HepG2 (cell line): ENCODE results near the gene BUB1B. TPM values are rescaled to one million over a fixed set of nuclear protein-coding genes. Genes with fewer than 3 reads are reported as not detected.

Source experiments
- ATF1 ChIP-seq: IDR thresholded peaks from 2 replicates; pipeline ENCODE4 v1.6.1; 2016; ENCODE audit warnings: mild to moderate bottlenecking, control low read depth
- CREB3 ChIP-seq: sonication (generic); formaldehyde crosslinking; IDR thresholded peaks from 2 replicates; pipeline ENCODE4 v1.5.0; 2020; ENCODE audit warnings: missing genetic modification reagents
- E2F5 ChIP-seq: sonication (generic); formaldehyde crosslinking; conservative IDR thresholded peaks from 2 replicates; pipeline ENCODE4 v1.4.0; 2020; ENCODE audit warnings: missing genetic modification reagents
- FIP1L1 ChIP-seq: fragments of 200-400 bp; formaldehyde crosslinking; IDR thresholded peaks from 2 replicates; pipeline ENCODE4 v1.6.1; 2018; ENCODE audit warnings: low read depth, mild to moderate bottlenecking, low read length, moderate library complexity, borderline replicate concordance; ENCODE audit not compliant: insufficient read depth
- MBD4 ChIP-seq: IDR thresholded peaks from 2 replicates; pipeline ENCODE4 v1.6.1; 2012; ENCODE audit warnings: low read length, inconsistent platforms, borderline replicate concordance
- MLLT10 ChIP-seq: sonication (generic); formaldehyde crosslinking; IDR thresholded peaks from 2 replicates; pipeline ENCODE4 v1.4.0; 2020; ENCODE audit warnings: missing genetic modification reagents
- MTF1 ChIP-seq: sonication (generic); formaldehyde crosslinking; IDR thresholded peaks from 2 replicates; pipeline ENCODE4 v1.5.0; 2020; ENCODE audit warnings: missing genetic modification reagents
- MXD4 ChIP-seq: IDR thresholded peaks from 2 replicates; pipeline ENCODE4 v1.6.1; 2016; ENCODE audit warnings: mild to moderate bottlenecking, missing biosample characterization, missing genetic modification reagents
- NCOR1 ChIP-seq: fragments of 200-600 bp; sonication (generic); IDR thresholded peaks from 2 replicates; pipeline ENCODE4 v1.7.0; 2017; ENCODE audit warnings: antibody characterized with exemption, low read length, borderline replicate concordance
- POLR2AphosphoS5 ChIP-seq: IDR thresholded peaks from 2 replicates; pipeline ENCODE4 v1.6.1; 2012; ENCODE audit warnings: low read depth, low read length
- POLR2G ChIP-seq: fragments of 200-400 bp; formaldehyde crosslinking; IDR thresholded peaks from 2 replicates; pipeline ENCODE4 v1.6.1; 2018; ENCODE audit warnings: mild to moderate bottlenecking, low read depth, low read length, moderate library complexity
- RCOR2 ChIP-seq: IDR thresholded peaks from 2 replicates; pipeline ENCODE4 v1.6.1; 2016; ENCODE audit warnings: missing biosample characterization, missing genetic modification reagents
- RERE ChIP-seq: IDR thresholded peaks from 2 replicates; pipeline ENCODE4 v1.6.1; 2016; ENCODE audit warnings: low read depth, missing genetic modification reagents, missing compliant biosample characterization
- U2AF2 ChIP-seq: fragments of 200-400 bp; formaldehyde crosslinking; IDR thresholded peaks from 2 replicates; pipeline ENCODE4 v1.6.1; 2017; ENCODE audit warnings: low read depth, mild to moderate bottlenecking, low read length
- ZFP1 ChIP-seq: IDR thresholded peaks from 2 replicates; pipeline ENCODE4 v1.6.1; 2016
- ZNF136 ChIP-seq: sonication (generic); formaldehyde crosslinking; IDR thresholded peaks from 2 replicates; pipeline ENCODE4 v1.8.1; 2022; ENCODE audit warnings: low read depth, mild to moderate bottlenecking, moderate library complexity, missing genetic modification reagents
- ZNF235 ChIP-seq: sonication (generic); formaldehyde crosslinking; IDR thresholded peaks from 2 replicates; pipeline ENCODE4 v1.8.1; 2023; ENCODE audit warnings: mild to moderate bottlenecking, missing genetic modification reagents, borderline replicate concordance
- ZNF616 ChIP-seq: sonication (generic); formaldehyde crosslinking; IDR thresholded peaks from 2 replicates; pipeline ENCODE4 v1.5.0; 2020; ENCODE audit warnings: low read depth, mild to moderate bottlenecking, missing genetic modification reagents
- ZNF652 ChIP-seq: IDR thresholded peaks from 2 replicates; pipeline ENCODE4 v1.6.1; 2016; ENCODE audit warnings: low read depth, borderline replicate concordance
- ZNF772 ChIP-seq: sonication (generic); formaldehyde crosslinking; IDR thresholded peaks from 2 replicates; pipeline ENCODE4 v1.5.0; 2020; ENCODE audit warnings: mild to moderate bottlenecking, missing genetic modification reagents
- ZSCAN12 ChIP-seq: sonication (generic); formaldehyde crosslinking; IDR thresholded peaks from 2 replicates; pipeline ENCODE4 v1.9.0; 2021; ENCODE audit warnings: mild to moderate bottlenecking, missing genetic modification reagents
- ZZZ3 ChIP-seq: sonication (generic); formaldehyde crosslinking; IDR thresholded peaks from 2 replicates; pipeline ENCODE4 v1.4.0; 2020; ENCODE audit warnings: missing genetic modification reagents, mild to moderate bottlenecking, borderline replicate concordance
- polyA plus RNA-seq, 8 experiments: library from polyadenylated mRNA; depleted of rRNA in 3 of 8; stranded (reverse) in 7 of 8; unstranded in 1 of 8; fragments of >200 nt; fragmentation: Illumina TruSeq in 4 of 8; extraction: Trizol in 4 of 8; gene quantifications; 2 replicates each; pipeline versions ENCODE4 v1.2.1 to v1.2.3, GENCODE V29; 2011 to 2016; ENCODE audit warnings: low read depth in 4 of 8, missing spikeins in 1 of 8, mixed read lengths in 1 of 8; ENCODE audit not compliant: insufficient read depth in 1 of 8
- total RNA-seq, 5 experiments: library from RNA; depleted of rRNA; stranded (reverse); fragments of >200 nt; fragmentation: Illumina TruSeq; extraction: Trizol; gene quantifications; 2 replicates each; pipeline ENCODE4 v1.2.3, GENCODE V29; 2016; ENCODE audit warnings: low read depth in 1 of 5

The BUB1B gene
- total and polyA plus RNA-seq, 2 of the 13 experiments (the other 11 are each of a cell fraction or from before 2014, with no cell fraction given): 26.2 to 63.5 TPM

GRCh38 chr15:40160689-40161688, at the start of gene BUB1B (continued):
- TF ChIP-seq MXD4 (peak; percentile 98), ATF1 (peak; percentile 87), MBD4 (no peak), ZNF616 (CRISPR knock-in tag) (no peak), NCOR1 (no peak), ZNF136 (CRISPR knock-in tag) (no peak), ZSCAN12 (CRISPR knock-in tag) (no peak), E2F5 (CRISPR knock-in tag) (peak; percentile 99), ZNF772 (CRISPR knock-in tag) (peak; percentile 72; the same call in 1 of the 2 replicates), CREB3 (no peak), U2AF2 (no peak), MTF1 (CRISPR knock-in tag) (no peak), RCOR2 (CRISPR knock-in tag) (no peak), ZZZ3 (CRISPR knock-in tag) (no peak; the same call in 1 of the 2 replicates), POLR2AphosphoS5 (peak; percentile 68), ZNF235 (no peak), ZFP1 (CRISPR knock-in tag) (no peak), RERE (no peak), POLR2G (peak; percentile 71), MLLT10 (CRISPR knock-in tag) (no peak), FIP1L1 (no peak), ZNF652 (CRISPR knock-in tag) (no peak)
